NCI-H82 (cell line): Measurements from ENCODE around the gene TBC1D32.
A peak's percentile ranks its signal among the peaks of the same experiment; 100 is the strongest.
"Not testable (repeated sequence)": the region's sequence is repeated elsewhere in the genome, so short reads cannot be mapped to it uniquely, and the experiment has no call there.

ENCODE experiments used
- DNase-seq: peaks from one replicate; lab custom pipeline; 2025; lab: John Stamatoyannopoulos, UW

The TBC1D32 gene

DNA sequence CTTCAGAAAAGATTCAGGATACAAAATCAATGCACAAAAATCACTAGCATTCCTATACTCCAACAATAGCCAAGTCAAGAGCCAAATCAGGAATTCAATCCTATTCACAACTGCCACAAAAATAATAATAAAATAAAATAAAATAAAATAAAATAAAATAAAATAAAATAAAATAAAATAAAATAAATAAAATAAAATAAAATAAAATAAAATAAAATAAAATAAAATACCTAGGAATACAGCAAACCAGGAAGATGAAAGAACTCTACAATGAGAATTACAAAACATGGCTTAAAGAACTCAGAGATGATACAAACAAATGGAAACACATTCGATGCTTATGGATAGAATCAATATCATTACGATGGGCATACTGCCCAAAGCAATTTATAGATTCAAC is 120.9 kb downstream of the TBC1D32 start:
- DNase-seq = not testable (repeated sequence)

DNA sequence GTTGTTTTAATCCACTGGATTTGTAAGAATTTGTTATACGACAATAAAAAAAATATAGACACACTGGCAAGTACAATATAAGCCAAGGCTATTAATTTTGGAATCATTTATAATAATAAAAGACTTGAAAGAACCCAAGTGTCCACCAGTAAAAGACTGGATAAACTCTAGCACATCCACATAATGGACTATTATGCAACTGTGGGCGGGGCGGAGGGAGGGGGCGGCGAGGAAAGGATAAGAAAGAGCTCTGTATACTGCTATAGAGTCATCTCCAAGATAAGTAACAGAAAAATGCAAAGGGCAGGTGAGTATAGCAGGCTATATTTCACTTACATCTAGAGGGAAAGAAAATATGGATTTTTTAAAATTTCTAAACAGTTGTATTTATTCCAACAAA is 123.3 kb downstream of the TBC1D32 start:
- DNase-seq = no peak

DNA sequence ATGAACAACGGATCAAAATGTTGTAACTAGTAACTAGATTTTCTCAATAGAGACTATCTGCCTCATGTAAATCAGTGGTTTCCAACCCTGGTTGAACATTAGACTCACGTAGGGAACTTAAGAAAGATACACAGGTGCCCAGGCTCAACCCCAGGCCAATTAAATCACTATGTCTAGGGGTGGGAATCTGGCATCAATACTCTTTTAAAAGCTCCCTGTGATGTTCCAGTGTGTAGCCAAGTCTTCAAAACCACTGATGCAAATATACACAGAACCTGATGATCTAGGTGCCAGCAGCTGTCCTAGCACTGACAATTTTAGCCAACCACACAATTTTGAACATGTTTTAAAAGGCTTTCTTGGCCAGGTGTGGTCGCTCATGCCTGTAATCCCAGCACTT is 128.7 kb downstream of the TBC1D32 start:
- DNase-seq = no peak

DNA sequence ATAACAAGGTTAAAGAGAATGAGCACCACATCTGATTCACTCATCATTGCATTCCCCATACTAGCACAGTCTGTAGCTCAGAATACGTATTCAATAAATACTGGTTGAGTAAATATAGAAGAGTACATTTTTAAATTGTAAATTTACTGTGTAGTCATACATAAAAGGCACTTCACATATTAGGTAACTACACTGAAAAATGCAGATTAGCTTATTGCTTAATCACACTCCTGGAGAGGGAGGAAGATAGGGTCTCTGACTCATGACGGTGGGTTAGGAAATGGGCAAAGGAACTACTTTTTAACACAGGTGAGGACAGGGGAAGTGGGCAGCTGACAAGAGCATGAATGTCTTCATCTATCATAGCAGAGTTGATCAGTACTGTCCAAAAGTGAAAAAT is 133.2 kb downstream of the TBC1D32 start:
- no peak for DNase-seq

DNA sequence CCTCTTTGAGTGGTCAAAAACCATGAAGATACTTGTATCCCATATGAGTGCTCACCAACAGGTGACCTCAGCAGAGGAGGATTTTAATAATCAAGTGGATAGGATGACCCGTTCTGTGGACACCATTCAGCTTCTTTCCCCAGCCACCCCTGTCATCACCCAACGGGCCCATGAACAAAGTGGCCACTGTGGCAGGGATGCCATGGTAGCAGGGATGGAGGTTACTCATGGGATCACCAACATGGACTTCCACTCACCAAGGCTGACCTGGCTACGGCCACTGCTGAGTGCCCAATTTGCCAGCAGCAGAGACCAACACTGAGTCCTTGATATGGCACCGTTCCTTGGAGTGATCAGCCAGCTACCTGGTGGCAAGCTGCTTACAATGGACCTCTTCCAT is 138.2 kb downstream of the TBC1D32 start:
- not testable (repeated sequence) for DNase-seq

DNA sequence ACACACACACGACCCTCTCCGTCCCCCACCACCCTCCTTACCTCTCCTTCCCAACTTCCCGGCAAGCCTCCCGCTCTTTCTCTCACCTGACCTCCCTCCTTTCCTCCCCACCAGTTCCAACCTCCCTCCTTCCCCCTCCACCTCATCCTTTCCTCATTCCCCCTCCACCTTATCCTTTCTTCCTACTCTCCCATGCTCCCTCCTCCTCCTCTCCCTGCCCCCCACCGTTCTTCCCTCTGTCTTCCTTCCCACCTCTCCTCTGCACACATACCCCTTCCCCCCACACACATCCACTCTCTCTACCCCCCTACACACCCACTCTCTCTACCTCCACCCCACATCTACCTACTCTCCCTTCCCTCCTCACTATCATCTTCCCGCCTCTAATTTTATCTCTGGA is 144.2 kb downstream of the TBC1D32 start:
- no peak for DNase-seq

DNA sequence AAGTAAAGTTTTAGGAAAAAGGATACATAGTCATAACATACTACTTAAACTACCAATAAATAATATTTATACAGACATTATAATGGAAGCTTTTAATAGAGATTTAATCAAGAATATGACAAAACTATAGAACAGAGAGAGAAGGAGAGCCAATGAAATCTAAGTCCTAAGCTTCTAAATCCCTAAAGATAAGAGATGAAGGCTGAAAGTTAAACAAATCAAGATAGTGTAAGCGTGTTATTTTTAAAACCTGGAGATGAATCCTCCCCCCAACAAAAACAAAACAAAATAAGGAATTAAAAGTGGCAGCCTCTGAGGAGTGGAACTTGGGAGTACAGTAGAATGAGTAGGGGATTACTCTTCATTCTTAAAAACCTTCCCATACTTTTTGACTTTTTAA is 145.9 kb downstream of the TBC1D32 start:
- no peak for DNase-seq

DNA sequence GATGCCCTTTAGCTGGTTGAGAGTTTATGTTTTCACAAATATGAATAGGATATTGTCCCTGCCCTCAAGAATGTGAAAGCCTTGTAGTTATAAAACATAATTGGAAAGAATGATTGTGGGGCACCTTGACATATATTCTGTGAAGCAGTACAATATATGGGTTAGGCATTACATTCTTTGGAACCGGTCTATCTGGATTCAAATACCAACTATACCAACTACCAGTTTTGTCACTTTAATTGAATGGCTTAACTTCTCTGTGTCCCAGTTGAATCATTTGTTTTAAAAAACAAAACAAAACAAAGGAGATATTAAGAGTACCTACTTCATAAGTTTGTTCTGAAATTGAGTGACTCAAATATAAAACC is 146.5 kb downstream of the TBC1D32 start:
- no peak for DNase-seq

DNA sequence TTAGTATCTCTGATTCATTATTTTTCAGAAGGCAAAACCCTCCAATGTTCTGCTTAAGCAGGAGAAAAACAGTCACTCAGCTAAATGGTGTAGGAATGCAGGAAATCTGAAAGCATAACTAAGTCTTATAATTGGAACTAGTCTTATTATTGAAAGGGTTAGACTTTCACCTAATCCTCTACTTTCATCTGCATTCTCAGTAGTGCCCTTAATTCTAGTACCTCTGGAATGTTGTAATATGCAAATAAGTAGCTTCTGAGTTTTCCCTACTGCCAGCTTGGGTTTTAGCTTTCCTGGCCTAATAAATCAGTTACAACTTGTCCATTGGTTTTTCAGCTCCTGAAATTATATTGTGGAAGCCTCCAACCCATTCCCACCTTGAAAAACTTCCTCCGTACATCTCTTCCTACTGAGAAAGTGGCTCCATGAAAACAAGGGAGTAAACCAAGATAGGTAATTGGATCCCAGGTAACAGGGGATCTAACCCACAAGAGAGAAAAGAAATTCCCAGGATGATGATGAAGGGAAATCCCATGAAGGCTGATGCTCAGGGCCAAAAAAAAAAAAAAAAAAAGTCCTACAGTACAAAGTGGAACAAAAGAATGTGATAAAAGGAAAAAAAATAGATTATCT is 147.0 kb downstream of the TBC1D32 start:
- no peak for DNase-seq

DNA sequence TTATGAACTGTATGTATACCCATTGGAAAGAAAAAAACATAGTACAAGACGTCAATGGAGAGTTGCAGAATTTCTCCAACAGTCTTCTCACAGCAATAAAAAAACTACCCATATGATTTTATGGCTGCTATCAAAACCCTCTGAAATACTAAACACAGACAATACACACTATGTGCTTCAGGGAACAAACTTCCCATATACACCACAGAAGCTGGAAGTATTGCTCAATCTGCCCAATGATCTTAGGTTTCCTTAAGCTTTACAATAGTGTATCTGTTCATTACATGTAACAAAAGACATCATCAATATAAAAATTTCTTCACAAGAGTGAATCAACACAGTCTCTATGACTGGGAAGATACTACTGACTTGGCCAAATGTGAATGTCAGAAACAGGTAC is 150.5 kb downstream of the TBC1D32 start:
- DNase-seq = no peak

DNA sequence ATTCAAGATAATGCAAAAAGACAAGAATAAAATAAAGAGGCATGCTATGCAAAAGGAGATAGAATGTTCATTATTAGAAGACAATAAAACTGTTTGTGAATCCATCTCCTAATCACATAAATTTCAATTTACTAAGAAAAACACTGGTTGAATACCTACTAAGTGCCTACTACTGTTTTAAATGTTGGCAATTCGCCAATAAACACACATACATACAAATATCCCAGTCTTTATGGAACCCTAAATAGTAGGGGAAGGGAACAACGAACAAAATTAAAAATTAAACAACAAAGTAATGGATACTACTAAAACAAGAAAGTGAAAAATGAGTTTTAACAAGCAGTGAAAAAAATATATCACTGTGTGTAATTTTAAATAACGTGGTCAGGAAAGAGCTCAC is 158.5 kb downstream of the TBC1D32 start:
- no peak for DNase-seq

DNA sequence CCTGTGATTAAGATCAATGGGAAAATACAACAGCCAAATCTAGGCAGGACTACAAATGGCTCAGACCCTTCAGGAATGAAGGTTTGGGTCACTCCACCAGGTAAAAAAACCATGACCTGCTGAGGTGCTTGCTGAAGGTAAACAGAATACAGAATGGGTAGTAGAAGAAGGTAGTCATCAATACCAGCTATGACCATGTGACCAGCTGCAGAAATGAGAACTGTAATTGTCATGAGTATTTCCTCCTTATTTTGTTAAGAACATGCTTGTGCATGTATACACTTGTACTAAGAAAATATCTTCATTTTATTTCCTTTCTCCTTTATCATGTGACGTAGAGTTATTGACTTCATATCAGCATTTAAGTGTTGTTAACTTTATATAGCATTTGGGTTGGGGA is 161.8 kb downstream of the TBC1D32 start:
- not testable (repeated sequence) for DNase-seq

DNA sequence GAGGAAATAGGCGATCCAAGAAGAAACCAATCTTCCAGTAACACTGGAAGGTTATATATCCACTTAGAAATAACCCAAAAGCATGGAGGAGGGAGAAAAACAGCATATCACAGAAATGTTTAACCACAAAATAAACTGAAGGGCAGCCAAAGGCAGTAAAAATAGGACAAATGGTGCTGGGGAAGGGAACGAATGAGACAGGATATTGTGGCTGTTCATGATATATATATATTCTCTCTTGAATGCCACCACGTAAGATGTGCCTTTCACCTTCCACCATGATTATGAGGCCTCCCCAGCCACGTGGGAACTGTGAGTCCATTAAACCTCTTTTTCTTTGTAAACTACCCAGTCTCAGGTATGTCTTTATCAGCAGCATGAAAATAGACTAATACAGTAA is 162.4 kb downstream of the TBC1D32 start:
- no peak for DNase-seq

DNA sequence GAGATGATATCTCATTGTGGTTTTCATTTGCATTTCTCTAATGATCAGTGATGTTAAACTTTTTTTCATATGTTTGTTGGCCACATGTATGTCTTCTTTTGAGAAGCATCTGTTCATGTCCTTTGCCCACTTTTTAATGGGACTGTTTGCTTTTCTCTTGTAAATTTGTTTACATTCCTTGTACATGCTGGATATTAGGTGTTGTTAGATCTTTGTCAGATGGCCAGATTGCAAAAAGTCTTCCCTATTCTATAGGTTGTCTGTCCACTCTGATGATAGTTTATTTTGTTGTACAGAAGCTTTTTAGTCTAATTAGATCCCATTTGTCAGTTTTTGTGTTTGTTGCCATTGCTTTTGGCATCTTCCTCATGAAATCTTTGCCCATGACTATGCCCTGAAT is 172.4 kb downstream of the TBC1D32 start:
- DNase-seq = no peak

DNA sequence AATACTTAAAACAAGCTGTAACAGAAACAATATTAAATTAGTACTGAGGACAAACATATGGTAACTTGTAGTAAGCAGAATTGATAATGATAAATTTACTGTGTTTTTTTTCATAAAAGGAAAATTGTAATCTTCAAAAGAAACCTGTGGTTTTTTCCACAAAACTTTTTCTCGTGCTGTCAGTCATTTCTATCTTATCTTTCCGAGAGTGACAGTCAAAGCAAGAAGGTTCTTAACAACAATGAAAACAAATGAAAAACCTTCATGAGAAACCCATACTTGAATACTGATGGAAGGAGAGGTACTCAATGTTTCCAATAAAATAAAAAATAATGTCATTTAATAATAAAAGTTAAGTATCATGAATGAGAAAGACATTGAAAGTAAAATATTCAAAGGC is 174.0 kb downstream of the TBC1D32 start:
- no peak for DNase-seq

DNA sequence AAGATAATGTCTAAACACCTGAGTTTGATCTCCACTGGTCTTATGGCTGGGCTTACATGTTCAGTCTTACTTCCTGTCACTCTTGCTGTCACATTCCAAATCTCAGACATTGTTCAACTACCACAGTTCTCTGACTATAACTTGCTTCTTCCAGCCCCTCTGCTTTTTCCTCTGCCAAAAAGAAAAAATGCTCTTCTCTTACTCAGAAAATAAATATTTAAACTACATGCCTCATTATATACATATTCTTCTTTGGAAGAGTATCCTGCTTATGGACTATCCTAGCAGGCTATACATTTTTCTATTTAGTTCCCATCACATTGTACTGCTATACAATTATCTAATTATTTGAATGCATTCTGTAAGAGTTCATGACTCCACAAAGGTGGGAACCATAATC is 175.4 kb downstream of the TBC1D32 start:
- DNase-seq = no peak

DNA sequence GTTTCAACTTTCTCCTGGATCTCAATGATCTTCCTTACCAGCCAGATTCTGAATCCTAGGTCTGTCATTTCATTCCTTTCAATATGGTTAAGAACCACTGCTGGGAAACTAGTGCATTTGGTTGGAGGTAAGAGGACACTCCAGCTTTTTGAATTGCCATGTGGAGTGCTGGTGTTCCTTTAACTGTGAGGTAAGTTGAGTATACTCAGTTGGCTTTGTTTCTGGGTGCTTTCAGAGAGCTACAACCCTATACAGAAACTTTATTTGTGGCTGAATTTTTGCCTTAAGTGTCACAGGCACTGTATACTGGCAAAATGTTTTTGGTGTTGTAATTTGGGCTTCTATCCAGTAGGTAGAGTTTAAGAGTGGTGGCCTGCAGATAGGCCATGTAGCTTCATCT is 175.8 kb downstream of the TBC1D32 start:
- DNase-seq = no peak

DNA sequence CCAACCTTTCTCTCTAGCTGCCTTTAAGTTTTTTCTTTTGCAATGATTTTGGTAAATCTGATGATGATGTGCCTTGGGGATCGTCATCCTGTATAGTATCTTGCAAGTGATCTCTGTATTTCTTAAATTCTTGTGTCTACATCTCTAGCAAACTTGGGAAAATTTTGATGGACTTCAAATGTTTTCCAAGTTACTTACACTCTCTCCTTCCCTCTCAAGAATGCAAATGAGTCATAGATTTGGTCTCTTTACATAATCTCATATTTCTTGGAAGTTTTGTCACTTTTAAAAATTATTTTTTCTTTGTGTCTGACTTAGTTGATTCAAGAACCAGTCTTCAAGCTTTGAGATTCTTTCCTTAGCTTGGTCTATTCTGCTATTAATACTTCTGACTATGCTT is 176.4 kb downstream of the TBC1D32 start:
- DNase-seq = no peak

DNA sequence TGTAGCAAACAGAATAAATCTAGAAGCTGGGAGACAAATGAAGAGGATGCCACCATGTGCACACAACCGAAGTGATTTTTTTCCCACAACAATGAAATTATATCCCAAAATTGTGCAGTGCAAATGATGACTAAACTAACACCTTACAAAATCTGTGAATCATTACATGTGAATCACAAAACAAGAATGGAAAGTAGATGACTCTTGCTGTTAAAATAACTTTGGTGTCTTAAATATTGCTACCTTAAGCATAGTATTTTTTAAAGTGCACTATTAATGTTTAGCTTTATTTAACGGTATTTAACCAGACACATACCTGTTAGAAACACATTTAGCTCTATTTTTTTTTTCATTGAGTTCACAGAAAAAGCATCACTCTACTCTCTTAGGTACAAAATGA is 190.8 kb downstream of the TBC1D32 start:
- DNase-seq = no peak

DNA sequence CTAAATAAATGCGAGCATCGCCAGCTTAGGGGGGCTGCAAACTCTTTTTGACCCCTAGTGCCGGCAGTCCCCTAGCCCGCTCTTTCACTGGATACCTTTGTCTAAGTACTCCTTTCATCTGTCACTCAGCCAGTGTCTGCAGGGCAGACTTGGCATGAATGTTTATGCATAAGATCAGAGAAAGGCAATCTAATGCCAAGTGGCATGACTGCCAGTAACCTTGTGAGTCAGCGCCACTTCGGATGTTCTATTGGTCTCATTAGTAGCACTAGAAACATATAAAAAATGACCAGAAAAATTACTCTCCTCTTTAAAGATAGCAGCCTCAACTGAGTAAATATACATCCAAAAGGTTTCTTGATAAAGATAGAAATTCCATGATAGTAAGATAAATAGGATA is 192.2 kb downstream of the TBC1D32 start:
- DNase-seq = no peak

DNA sequence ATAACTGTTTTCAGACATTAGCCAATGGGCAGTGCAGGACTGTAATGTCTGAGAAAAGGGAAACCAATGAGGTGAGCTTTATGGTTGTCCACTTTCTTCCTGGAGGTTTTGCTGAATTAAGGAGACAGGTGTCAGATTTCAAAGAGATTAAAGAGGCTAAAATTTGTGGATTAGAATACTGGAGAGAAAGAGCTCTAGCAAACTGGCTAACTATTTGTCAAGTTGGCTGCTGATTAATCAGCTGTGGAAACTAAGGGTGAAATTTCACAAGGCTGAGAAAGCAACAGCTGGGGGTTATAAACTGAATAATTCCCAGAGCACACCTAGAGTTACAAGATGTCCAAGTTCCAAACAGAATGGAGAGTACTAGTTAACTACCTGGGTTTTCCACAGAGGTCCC is 198.9 kb downstream of the TBC1D32 start:
- DNase-seq = peak; percentile 90

DNA sequence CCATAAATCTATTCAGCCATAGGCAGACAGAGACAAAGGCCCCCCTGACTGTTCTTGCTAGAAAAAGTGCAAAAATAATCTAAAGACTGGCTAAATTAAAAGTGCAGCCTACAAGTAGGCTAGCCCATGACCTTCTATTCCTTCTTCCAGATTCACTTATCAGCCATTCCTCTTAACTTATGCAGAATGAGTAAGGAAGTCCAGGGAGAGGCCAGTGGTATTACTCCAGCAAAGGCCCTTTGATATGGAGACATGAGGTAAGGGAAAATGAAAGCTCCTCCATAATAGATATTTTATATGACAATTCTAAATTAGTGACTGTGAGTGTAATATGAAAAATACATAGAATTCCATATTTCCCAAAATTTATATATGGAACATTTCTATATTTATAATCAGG is 199.4 kb downstream of the TBC1D32 start:
- peak; percentile 39 for DNase-seq

DNA sequence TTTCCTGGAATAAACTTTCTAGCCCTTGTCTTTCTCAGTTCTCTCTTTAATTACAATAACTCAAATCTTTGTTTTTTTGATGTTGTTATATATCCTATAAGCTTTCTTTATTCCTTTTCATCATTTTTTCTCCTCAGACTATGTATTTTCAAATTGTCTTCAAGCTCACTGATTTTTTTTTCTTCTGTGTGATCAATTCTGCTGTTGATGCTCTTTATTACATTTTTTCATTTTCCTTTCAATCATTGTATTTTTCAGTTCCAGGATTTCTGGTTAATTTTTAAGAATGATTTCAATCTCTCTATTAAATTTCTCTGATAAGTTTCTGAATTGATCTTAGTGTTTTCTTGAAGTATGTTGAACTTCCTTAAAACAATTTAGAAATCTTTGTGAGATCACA is 209.7 kb downstream of the TBC1D32 start:
- no peak for DNase-seq

DNA sequence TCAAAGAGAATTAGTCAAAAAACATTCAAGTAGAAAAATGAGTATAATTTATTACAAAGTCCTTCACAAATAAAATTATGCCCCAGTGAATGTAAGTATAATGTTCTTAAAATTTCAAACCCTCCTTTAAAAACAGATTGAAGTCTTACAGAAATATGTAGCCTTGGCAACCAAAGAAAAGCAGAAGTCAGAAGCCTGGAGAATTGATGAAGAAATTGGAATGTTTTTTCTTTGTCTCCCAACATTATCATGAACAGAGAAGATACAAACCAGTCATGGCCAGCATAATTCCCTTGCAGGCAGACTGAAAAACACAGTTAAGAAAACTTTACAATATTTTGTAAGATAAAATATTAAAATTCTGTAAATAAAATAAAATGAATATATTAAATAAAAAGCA is 221.9 kb downstream of the TBC1D32 start:
- no peak for DNase-seq

DNA sequence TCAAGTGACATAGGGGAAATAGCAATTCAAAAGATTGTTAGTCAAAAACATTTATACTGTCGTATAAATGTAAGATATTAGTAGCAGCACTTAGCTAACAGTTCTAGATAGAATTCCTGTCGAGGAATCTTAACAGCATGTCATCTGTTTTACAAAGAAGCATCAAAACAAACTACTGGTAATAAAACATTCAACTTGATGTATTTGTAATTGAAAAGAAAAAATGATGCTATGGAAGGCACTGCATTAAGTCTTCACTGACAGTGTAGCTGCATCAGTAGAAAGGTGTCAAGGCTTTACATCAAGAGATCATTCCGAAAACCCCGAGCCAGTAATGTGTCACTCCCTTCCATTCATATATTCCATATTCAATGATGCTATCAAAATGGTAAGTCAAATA is 223.5 kb downstream of the TBC1D32 start:
- DNase-seq = no peak
